IPS-NIHi7 (cell line): ENCODE data around the gene GLG1.
"Not testable (repeated sequence)": the region's sequence is repeated elsewhere in the genome, so short reads cannot be mapped to it uniquely, and the experiment has no call there.

ENCODE experiments used
- DNase-seq: peaks from one replicate; pipeline ENCODE4 v3.0.0; 2012; ENCODE audit warnings: mixed read lengths; ENCODE audit errors: extremely low spot score

GLG1 gene

DNA sequence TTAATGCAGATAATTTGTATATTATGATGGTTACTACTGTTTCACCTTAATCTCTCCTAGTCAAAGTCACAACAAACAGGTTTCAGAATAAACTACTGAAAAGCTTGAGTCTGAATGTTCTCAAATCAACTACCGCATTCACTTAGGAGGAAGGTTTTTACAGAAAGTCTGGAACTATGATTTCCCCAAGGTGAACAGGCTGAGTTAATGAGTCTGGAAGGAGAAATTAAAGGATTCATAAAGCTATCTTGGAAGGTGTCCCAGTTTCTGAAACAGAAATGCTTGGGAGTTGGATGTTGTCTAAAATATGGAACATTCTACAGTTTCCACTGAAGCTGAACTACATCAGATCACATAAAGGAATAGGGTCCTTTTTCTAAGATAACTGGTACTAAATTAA lies 69.2 kb downstream of the GLG1 start:
- not testable (repeated sequence) for DNase-seq

DNA sequence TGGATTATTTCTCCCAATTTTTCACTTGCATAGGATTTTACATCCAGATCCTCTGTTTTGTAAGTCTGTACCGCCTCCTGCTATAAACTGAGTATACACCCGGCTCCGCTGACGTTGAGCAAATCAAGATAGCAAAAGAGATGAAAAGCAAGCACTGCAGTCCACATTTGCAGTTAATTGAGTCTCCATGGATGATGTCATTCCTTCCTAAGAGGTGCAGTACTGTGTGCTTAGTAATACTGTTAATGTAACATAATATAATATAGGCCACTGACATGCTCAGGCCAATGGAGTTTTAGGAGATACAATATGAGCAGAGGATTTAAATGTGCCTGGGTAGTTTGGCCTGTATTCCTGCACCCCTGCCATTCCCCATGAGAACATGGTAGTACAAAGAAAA lies 72.3 kb downstream of the GLG1 start:
- DNase-seq = not testable (repeated sequence)

DNA sequence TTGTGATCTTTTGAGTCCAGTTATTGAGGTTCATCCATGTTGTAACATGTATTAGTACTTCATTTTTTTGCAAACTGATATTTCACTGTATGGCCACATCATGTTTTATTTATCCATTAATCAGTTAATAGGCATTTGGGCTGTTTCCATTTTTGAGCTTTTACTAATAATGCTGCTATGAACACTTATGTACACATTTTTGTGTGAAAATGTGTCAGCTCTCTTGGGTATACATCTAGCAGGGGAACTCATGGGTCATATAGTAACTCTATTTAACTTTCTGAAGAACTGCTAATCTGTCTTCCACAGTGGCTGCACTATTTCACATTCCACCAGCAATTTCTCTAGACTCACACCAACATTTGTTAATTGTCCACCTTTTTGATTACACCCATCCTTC lies 82.0 kb downstream of the GLG1 start:
- no peak for DNase-seq

DNA sequence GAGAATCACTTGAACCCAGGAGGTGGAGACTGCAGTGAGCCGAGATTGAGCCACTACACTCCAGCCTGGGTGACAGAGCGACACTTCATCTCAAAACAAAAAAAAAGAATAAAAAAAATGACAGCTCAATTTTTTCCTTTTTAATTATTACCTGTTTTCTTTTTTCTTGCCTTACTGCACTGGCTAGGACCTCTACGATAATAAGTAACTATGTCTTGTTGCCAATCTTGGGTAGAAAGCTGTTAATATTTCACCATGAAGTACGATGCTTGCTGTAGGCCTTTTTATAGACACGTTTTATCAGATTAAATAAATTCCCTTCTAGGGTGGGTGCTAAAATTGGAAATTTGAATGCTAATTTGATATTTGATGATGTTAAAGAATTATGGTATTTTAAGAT lies 82.8 kb downstream of the GLG1 start:
- no peak for DNase-seq

DNA sequence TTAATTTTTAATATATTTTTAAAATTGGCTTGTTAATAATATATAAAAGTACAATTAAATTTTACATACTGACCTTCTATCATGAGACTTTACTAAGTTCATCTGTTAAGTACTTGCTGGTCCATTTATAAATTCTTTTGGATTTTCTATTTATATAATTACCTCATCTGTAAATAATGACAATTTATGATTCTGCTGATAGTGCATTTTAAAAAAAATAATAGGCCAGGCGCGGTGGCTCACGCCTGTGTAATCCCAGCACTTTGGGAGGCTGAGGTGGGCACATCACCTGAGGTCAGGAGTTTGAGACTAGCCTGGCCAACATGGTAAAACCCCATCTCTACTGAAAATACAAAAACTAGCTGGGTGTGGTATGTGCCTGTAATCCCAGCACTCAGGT lies 83.2 kb downstream of the GLG1 start:
- DNase-seq = not testable (repeated sequence)

DNA sequence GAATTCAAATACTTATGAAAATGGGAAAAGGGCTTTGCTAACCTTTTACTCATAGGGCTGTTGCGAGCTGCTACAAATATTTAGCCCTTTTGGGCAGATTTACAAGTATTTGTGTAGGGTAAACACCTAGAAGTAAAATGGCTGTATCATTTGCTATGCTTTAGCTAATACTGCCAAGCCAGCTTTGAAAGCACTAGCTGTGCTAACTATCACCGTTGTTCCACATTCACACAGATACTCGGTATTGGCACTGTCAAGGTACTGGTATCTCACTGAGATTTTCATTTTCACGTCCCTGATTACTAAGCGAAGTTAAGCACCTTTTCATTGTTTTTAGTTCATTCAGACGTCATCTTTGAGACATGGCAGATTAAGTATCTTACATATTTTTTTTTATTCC lies 84.8 kb downstream of the GLG1 start:
- no peak for DNase-seq

DNA sequence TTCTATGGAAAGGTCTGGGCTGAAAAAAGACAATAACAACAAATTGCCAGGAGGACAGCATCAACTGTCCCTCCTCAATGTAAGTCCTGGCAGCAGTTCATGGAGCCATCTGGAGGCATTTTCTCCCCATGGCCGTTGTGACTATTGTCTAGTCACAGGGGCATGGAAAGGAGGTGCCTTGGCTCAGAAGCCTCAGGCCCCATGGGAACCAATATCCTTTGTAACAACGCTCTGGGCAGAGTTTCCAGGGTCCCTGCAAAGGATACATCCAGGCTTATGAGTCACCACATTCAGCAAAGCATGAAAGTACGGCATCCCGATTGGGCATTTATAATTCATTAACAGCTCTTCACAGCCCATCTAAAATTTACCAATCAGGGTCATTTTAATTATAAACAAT lies 85.2 kb downstream of the GLG1 start:
- no peak for DNase-seq

DNA sequence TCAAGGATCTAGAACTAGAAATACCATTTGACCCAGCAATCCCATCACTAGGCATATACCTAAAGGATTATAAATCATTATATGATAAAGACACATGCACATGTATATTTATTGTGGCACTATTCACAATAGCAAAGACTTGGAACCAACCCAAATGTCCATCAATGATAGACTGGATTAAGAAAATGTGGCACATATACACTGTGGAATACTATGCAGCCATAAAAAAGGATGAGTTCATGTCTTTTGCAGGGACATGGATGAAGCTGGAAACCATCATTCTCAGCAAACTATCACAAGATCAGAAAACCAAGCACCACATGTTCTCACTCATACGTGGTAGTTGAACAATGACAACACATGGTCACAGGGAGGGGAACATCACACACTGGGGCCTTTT lies 88.0 kb downstream of the GLG1 start:
- DNase-seq = not testable (repeated sequence)

DNA sequence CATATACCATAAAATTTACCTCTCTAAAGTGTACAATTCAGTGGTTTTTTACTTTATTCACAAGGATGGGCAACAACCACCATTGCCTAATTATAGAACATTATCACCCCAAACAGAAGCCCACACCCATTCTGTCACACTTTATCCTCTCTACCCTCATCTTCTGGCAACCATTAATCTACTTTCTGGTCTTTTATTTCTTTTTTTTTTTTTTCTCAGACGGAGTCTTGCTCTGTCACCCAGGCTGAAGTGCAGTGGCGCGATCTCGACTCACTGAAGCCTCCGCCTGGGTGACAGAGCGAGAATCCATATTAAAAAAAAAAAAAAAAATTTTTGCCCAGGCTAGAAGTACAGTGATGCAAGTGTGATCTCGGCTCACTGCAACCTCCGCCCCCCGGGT lies 95.0 kb downstream of the GLG1 start:
- DNase-seq = no peak

DNA sequence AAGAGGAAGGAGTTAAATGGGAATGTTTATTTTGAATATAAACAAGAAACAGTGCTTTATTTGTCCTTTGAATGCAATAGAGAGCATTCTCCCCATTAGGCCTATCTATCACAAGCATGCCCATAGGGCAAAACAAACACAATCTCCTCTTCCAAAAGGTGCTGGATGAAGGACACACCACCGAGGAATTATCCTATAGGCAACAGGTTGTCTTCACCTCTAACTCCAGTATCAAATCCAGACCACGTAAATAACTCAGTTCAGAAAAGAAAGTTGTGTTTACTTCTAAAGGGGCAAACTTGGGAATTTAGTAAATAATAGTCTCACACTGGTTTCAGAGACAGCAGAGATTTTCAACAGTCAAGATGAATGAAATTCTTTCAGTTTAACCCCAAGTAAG lies 101.9 kb downstream of the GLG1 start:
- DNase-seq = no peak

DNA sequence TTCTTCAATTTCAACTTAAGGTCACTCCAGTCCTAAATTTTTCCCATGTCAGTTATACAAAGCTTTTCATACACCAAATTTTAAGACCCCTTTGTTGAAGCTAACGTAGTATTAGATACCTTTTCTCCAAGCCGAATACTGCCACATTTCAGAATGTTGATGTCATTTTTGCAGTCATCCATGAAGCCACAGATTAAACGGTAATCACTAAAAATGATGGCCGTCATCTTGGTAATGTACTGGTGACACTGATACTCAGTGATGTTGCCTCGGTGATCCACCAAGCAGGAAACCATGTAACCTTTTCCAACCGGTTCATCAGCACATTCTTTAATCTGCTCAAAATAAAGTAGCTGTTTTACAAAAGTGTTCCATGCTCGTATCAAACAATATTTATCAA lies 103.5 kb downstream of the GLG1 start:
- no peak for DNase-seq

DNA sequence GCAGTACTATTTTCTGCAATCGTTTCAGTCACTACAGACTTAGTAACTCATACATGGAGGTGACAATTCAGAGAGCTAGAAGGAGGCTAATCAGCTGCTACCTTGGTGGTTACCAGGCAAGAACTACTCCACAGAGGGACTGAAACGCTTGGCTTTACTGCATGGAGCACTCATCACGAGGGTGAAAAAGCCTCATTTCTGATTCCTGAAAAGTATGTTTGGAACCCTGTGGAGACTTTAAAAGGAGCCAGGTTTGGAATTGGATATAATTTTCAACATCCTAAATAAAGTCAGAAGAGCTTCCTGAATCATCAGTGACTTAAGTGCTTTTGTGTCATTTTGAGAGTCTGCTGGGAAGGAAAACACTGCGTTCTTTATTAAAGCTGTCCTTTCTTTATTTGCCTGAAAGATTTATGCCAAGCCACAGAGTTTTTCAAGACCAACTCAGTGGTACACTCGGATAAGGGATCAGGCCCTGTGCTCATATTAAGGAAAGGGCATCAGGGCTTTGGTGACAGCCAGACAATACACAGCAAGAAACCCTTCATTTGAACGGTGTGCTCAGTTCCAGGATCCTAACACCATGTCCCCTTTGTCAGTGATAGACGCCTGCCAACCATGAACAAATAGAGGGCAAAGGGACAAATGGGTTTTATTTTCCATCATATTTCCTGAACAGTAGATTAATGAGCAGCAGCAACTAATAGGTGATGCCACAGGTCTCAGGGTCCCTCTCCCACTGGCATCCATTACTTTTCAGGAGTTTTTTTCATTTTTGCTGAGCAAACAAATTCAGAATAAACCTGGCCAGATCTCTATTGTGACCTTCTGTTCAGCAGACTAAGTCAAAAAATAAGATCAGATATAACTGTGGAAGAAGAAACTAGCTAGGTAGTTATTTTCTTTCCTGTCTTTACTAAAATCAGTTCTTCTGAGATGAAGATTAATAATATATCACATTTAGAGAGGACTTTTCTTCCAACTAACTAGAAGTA lies 105.1 kb downstream of the GLG1 start:
- DNase-seq = no peak

DNA sequence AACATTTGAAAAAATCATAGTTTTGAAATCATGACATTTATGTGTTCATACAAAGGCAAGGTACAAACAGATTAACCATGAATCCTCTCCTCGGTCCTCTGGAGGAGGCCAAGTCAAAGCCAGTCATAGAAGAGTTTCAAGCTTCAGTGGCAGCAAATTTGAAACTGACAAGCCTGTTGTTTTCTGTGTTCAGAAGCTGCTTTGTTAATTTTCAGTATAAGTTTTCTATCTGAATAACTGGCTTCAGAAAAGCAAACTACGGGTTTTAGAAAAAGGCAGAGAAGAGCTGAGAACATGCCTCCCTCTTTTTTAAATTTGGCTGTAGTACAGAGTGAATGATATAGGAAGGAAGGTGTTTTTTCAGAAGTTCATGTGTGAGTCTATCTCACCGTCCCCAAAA lies 106.0 kb downstream of the GLG1 start:
- DNase-seq = no peak

DNA sequence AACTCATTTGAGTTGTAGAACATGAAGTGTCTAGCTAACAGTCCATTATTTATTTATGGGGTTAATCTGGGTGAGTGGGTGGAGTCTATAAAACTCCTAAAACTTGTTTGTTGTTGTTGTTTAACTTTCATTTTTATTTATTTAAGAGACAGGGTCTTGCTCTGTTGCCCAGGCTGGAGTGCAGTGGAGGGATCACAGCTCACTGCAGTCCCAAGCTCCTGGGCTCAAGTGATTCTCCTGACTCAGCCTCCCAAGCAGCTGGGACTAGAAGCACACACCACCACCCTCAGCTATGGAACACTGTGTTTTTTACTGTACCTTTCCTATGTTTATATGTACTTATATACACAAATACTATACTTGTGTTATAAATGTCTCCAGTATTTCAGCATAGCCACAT lies 107.8 kb downstream of the GLG1 start:
- no peak for DNase-seq

DNA sequence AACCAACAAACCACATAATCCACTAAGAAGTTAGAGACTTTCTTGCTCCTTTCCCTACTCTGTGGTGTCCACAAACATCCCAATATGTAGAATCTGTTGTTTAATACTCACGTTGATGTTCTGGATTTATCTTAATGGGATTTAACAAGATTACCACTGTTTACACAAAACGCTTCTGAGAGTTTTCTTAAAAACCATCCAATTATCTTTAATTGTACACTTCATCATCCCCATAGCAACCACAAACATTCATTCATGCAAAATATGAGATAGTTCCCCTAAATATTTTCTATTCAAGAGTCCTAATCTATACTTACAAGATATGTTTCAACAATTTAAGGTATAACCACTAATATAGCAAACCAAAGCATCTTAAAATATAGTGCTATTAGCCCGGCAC lies 109.2 kb downstream of the GLG1 start:
- DNase-seq = no peak

DNA sequence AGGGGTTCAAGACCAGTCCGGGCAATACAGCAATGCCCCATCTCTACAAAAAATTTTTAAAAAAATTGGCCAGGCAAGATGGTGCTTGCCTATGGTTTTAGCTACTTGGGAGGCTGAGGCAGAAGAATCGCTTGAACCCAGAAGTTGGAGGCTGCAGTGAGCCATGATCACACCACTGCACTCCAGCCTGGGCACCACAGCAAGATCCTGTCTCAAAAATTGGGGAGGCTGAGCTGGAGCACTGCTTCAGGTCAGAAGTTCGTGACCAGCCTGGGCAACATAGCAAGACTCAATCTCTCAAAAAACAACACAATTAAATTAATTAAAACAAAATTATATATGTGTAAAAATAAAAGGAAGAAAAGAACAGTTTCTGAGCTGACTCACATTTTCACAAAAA lies 110.9 kb downstream of the GLG1 start:
- no peak for DNase-seq

DNA sequence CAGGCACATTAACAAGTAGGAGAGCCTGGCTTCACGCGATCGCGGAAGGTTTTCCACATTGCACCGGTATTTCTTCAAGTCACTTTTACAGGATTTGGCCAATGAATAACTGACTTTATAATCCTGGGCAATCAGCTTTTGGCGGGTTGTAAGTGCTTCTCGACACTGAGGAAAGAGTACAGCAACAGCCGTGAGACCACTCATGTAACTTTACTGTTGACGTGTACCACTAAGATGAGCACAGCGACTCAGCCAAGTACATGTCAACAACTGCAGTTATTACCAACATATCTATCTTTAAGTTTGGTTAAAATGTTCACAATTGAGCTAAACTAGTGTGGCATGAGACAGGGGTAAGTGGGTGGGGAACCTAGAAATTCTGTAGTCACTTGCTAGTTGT lies 113.9 kb downstream of the GLG1 start:
- no peak for DNase-seq

DNA sequence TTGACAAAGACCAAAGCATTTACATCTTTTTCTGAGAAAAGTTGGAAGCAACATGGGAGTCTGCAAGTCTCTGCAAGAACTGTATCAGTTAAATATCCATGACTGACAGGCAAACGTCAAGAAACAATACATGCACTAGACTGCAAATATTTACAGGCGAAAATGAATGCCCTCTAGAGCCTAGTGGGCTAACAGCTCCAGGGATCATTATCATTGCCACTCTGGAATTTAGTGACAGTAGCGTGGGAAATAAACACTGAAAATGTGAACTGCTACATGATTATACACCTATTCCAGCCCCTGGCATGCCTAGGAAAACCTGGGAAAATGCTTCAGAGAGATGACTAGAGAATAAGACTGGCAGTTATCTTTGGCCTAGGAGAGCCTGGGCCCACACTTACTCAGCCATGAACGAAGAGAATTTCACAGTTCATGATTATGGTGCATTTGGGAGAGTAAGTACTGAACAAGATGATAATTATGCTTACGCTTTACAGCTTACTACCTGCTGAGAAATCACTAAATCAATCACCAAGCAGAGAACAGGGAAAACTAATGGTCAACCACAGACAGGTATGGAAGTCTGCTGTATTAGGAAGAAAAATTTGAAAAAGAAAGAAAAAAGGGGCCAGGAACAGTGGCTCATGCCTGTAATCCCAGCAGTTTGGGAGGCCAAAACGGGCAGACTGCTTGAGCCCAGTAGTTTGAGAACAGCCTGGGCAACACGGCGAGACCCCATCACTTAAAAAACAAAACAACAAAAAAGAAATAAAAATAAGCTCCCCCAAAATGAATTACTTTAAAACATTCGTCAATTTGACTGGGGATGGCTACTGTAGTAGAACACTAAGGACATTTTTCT lies 119.0 kb downstream of the GLG1 start:
- DNase-seq = no peak

DNA sequence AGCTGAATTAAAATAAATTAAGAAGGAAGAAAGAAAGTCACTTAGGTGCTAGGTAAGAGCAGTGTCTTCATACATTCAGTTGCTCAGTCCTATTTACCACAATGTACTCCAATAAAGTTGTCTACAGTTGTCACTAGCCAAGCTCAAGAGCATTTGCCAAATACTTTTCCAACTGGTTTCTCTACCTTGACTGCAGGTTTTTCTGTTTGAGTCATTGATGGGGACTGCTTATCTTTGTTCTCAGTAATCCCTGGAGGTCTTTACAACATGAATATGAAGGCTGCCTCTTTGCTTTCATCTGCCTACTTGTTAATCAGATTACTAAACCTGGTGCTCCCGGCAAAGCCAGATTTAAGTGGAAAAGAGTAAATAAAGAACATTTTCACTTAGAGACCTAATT lies 121.0 kb downstream of the GLG1 start:
- DNase-seq = no peak

DNA sequence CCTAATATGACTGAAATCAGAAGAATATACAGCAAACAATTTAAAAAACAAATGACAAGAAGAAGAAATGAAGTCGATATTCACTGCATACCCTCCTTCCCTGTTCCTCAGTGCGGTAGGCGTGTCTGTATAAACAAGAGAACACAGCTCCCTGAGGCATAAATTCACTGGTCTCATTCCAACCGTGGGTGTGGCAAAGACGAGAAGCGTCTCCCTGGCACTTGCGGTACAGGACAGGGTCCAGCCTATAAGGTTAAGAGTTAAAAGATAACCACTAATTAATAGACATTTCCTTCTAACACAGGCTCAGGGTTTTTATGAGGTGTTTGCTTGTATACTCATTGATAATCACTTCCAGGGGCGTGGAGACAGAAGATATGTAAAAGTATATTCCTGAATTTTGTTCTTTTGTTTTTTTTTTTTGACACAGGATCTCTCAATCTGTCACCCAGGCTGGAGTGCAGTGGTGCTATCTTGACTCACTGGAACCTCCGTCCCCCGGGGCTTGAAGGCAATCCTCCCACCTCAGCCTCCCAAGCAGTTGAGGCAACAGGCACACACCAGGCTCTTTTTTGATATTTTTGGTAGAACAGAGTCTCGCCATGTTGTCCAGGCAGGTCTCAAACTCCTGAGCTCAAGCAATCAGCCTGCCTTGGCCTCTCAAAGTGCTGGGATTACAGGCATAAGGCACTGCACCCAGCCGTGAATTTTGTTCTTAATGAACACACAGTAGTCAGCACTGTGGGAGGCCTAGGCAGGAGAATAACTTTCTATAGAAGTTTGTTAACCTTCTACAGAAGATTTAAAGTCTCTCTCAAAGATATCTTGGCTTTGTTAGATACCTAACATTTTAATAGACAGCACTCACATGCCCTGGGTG lies 126.5 kb downstream of the GLG1 start:
- no peak for DNase-seq

DNA sequence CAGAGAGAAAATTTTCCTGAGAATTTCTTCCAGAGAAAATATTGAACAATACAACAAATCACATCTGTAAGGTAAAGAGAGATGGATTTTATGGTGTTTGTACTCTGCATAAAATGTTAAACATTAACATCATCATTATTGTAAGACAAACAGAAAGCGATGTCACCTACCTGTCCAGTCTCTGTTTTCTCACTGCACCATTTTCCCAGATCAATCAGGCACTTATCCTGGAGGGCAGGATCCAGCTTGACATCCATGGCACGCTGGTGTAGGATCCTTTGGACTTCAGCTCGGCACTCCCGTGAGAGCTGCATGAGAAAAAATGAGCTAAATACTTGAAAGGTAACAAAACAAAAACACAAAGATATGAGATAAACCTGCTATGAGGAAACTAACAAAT lies 129.7 kb downstream of the GLG1 start:
- DNase-seq = no peak

DNA sequence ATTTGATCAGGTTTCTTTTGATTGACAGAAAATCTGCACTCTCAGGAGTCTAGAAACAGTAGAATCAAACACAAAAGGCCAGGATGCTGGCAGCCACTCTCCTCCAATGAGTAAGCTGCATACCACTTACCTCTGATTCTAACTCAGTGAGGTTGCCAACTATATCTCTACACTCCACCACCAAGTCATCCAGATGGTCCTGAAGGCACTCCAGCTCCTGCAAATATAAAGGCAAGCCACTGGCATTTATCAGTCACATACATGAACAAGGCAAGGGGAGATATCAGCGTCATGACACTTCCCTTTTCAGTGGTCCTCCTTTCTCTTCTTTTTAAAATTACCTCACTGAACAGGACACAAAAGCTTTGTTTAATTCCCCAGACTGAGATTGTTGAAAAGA lies 132.5 kb downstream of the GLG1 start:
- no peak for DNase-seq
